Neural cell (in vitro differentiated cells): ENCODE results near the gene RBMS2. TPM values are rescaled to one million over a fixed set of nuclear protein-coding genes. Genes with fewer than 3 reads are reported as not detected.

Experiments used
- H2AFZ ChIP-seq: fragments of 200-600, 300-800 bp; sonication (generic), shearing (Covaris generic); 2 replicates; pipeline ENCODE4 v1.6.0; 2014; ENCODE audit warnings: low read depth, mild to moderate bottlenecking, antibody characterized with exemption, low read length, moderate library complexity
- H3F3A ChIP-seq: fragments of 200-600 bp; shearing (Covaris generic); 2 replicates; pipeline ENCODE4 v1.6.1; 2016; ENCODE audit warnings: mild to moderate bottlenecking, moderate library complexity, mixed read lengths, antibody characterized with exemption, low read length; ENCODE audit not compliant: insufficient read depth, poor library complexity, severe bottlenecking
- H3K27ac ChIP-seq: fragments of 200-600, 300-800 bp; sonication (generic), shearing (Covaris generic); 2 replicates; pipeline ENCODE4 v1.5.1; 2014; ENCODE audit warnings: mild to moderate bottlenecking, low read length, moderate library complexity
- H3K27me3 ChIP-seq: fragments of 300-800, 200-600 bp; sonication (generic), shearing (Covaris generic); 2 replicates; pipeline ENCODE4 v1.6.0; 2014; ENCODE audit warnings: mild to moderate bottlenecking, low read depth, low read length, moderate library complexity; ENCODE audit not compliant: insufficient read depth
- H3K36me3 ChIP-seq: fragments of 300-800, 200-600 bp; sonication (generic), shearing (Covaris generic); 2 replicates; pipeline ENCODE4 v1.5.1; 2014; ENCODE audit warnings: mild to moderate bottlenecking, antibody characterized with exemption, low read length, moderate library complexity; ENCODE audit not compliant: insufficient read depth
- H3K4me2 ChIP-seq: fragments of 300-800, 200-600 bp; sonication (generic), shearing (Covaris generic); 2 replicates; pipeline ENCODE4 v1.6.0; 2014; ENCODE audit warnings: mild to moderate bottlenecking, low read length
- H3K4me3 ChIP-seq: fragments of 300-800, 200-600 bp; sonication (generic), shearing (Covaris generic); 2 replicates; pipeline ENCODE4 v1.5.1; 2014; ENCODE audit warnings: mild to moderate bottlenecking, low read length, moderate library complexity
- H3K79me2 ChIP-seq: fragments of 200-600 bp; shearing (Covaris generic); replicated peaks from 2 replicates; pipeline ENCODE4 v1.6.0; 2014; ENCODE audit warnings: mild to moderate bottlenecking, low read length, moderate library complexity; ENCODE audit not compliant: insufficient read depth
- H3K9ac ChIP-seq: fragments of 300-800, 200-600 bp; sonication (generic), shearing (Covaris generic); 2 replicates; pipeline ENCODE4 v1.6.1; 2016; ENCODE audit warnings: mild to moderate bottlenecking, low read length, mixed read lengths
- H3K9me2 ChIP-seq: fragments of 200-600 bp; shearing (Covaris generic); 2 replicates; pipeline ENCODE4 v1.6.1; 2016; ENCODE audit warnings: mild to moderate bottlenecking, low read length, mixed read lengths; ENCODE audit not compliant: insufficient read depth
- H3K9me3 ChIP-seq: fragments of 200-600, 300-800 bp; sonication (generic), shearing (Covaris generic); 2 replicates; pipeline ENCODE4 v1.6.1; 2016; ENCODE audit warnings: mild to moderate bottlenecking, mixed run types, low read length, moderate library complexity, mixed read lengths
- H4K20me1 ChIP-seq: fragments of 200-600 bp; shearing (Covaris generic); 2 replicates; pipeline ENCODE4 v1.6.1; 2016; ENCODE audit warnings: mild to moderate bottlenecking, mixed run types; ENCODE audit not compliant: insufficient read depth
- CTCF ChIP-seq: fragments of 450-650 bp; IDR thresholded peaks from 2 replicates; pipeline ENCODE4 v1.5.1; 2014; ENCODE audit warnings: antibody characterized with exemption, mild to moderate bottlenecking, moderate library complexity; ENCODE audit not compliant: poor library complexity, severe bottlenecking
- EP300 ChIP-seq: fragments of 450-650 bp; conservative IDR thresholded peaks from 2 replicates; pipeline ENCODE4 v1.6.1; 2014; ENCODE audit warnings: antibody characterized with exemption, mild to moderate bottlenecking, moderate library complexity; ENCODE audit not compliant: poor library complexity, severe bottlenecking
- EZH2 ChIP-seq: fragments of 200-600, 300-800 bp; shearing (Covaris generic), sonication (generic); IDR thresholded peaks from 2 replicates; pipeline ENCODE4 v1.6.1; 2014; ENCODE audit warnings: antibody characterized with exemption, low read length, borderline replicate concordance, mild to moderate bottlenecking; ENCODE audit not compliant: insufficient read depth, poor library complexity, severe bottlenecking
- MXI1 ChIP-seq: fragments of 450-650 bp; conservative IDR thresholded peaks from 2 replicates; pipeline ENCODE4 v1.6.1; 2014; ENCODE audit warnings: antibody characterized with exemption, mild to moderate bottlenecking; ENCODE audit not compliant: poor library complexity, severe bottlenecking
- POLR2AphosphoS5 ChIP-seq: IDR thresholded peaks from 2 replicates; pipeline ENCODE4 v1.6.1; 2012
- RAD21 ChIP-seq: fragments of 450-650 bp; conservative IDR thresholded peaks from 2 replicates; pipeline ENCODE4 v1.6.1; 2014; ENCODE audit warnings: antibody characterized with exemption, mild to moderate bottlenecking, moderate library complexity
- REST ChIP-seq: IDR thresholded peaks from 2 replicates; pipeline ENCODE4 v1.6.1; 2012; ENCODE audit warnings: borderline replicate concordance
- SMC3 ChIP-seq: fragments of 450-650 bp; conservative IDR thresholded peaks from 2 replicates; pipeline ENCODE4 v1.6.1; 2014; ENCODE audit warnings: antibody characterized with exemption, mild to moderate bottlenecking, moderate library complexity; ENCODE audit not compliant: poor library complexity
- TAF1 ChIP-seq: IDR thresholded peaks from 2 replicates; pipeline ENCODE4 v1.6.1; 2012; ENCODE audit warnings: low read depth
- polyA plus RNA-seq: library from polyadenylated mRNA; depleted of rRNA; stranded (reverse); fragments of >200 nt; gene quantifications from 2 replicates; pipeline ENCODE4 v1.2.3, GENCODE V29; 2014

The RBMS2 gene
- polyA plus RNA-seq, 1 donor from 2014 or later, result 2.4 TPM

- H4K20me1 ChIP-seq, result no peaks in the 10 kb centered on the region
These were observed 25.1 kb downstream of the RBMS2 start for GRCh38 chr12:56546680-56547079.

GRCh38 chr12:56551070-56551469, 29.4 kb downstream of the RBMS2 start:
- no peaks in the 10 kb centered on the region for H3F3A ChIP-seq
- no peaks in the 10 kb centered on the region for H3K27me3 ChIP-seq
- H3K9me3 ChIP-seq, result no peaks in the 10 kb centered on the region
- H3K4me2 ChIP-seq, result no peak overlapping the region
- no peaks in the 10 kb centered on the region for H4K20me1 ChIP-seq
- H3K9me2 ChIP-seq, result no peaks in the 10 kb centered on the region
- no peak overlapping the region for H3K27ac ChIP-seq
- no peak overlapping the region for H3K9ac ChIP-seq
- H2AFZ ChIP-seq, result no peak overlapping the region
- no peaks in the 10 kb centered on the region for H3K36me3 ChIP-seq
- no peaks in the 10 kb centered on the region for H3K79me2 ChIP-seq
- H3K4me3 ChIP-seq, result no peak overlapping the region
- TF ChIP-seq SMC3 (no peak), EP300 (no peak), EZH2 (no peak), TAF1 (no peak), REST (no peak), CTCF (no peak)

More at GRCh38 chr12:56546680-56547079, 25.1 kb downstream of the RBMS2 start:
- TF ChIP-seq RAD21 (no peak), CTCF (no peak), EP300 (no peak), SMC3 (no peak), REST (no peak), MXI1 (no peak), POLR2AphosphoS5 (no peak), EZH2 (no peak), TAF1 (no peak)
- no peaks in the 10 kb centered on the region for H3K9me3 ChIP-seq
- no peak overlapping the region for H2AFZ ChIP-seq
- H3F3A ChIP-seq, result no peaks in the 10 kb centered on the region
- H3K27ac ChIP-seq, result no peak overlapping the region
- no peaks in the 10 kb centered on the region for H3K27me3 ChIP-seq
- H3K36me3 ChIP-seq, result no peaks in the 10 kb centered on the region
- H3K79me2 ChIP-seq, result no peaks in the 10 kb centered on the region
- H3K9me2 ChIP-seq, result no peaks in the 10 kb centered on the region
- H3K9ac ChIP-seq, result no peak overlapping the region
- no peak overlapping the region for H3K4me3 ChIP-seq
- no peak overlapping the region for H3K4me2 ChIP-seq
